Measurements from ENCODE around the gene GAPDHS. TPM values are rescaled to one million over a fixed set of nuclear protein-coding genes. Genes with fewer than 3 reads are reported as not detected.
A peak's percentile ranks its signal among the peaks of the same experiment; 100 is the strongest.

GAPDHS gene
- total and polyA plus RNA-seq, 2 of the 13 experiments (the other 11 are each of a cell fraction or from before 2014, with no cell fraction given) = not detected

DNA sequence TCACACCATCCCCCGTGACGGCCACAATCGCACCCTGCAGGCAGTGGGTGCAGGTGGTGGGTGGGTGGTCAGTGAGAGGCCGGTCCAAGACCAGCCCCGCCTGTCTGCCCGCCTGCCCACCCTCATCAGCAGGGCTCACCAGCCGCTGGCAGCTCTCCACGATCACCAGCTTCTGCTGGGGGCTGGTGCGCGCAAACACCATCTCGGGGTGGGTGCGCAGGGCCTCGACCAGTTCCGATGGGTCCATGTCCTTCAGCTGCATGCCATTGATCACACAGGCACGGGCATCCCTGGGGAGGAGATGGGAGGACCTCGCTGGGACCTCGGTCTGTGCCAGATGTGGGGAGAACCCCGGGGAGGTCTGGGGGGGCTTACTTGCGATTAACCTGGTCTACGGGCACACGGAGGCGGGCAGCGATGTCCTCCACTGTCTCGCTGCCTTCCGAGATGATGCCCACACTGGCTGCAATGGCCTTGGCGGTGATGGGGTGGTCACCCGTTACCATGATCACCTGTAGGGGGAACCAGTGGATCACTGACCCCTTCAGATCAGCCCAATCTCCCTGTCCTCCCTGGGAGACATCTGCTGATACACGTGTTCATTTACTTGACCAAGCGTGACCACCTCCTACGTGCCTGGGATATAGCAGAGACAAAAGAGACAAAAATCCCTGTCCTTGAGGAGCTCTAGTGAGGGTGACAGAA, 22.2 kb downstream of the GAPDHS start (continued):
- TF ChIP-seq, protein P1, sequence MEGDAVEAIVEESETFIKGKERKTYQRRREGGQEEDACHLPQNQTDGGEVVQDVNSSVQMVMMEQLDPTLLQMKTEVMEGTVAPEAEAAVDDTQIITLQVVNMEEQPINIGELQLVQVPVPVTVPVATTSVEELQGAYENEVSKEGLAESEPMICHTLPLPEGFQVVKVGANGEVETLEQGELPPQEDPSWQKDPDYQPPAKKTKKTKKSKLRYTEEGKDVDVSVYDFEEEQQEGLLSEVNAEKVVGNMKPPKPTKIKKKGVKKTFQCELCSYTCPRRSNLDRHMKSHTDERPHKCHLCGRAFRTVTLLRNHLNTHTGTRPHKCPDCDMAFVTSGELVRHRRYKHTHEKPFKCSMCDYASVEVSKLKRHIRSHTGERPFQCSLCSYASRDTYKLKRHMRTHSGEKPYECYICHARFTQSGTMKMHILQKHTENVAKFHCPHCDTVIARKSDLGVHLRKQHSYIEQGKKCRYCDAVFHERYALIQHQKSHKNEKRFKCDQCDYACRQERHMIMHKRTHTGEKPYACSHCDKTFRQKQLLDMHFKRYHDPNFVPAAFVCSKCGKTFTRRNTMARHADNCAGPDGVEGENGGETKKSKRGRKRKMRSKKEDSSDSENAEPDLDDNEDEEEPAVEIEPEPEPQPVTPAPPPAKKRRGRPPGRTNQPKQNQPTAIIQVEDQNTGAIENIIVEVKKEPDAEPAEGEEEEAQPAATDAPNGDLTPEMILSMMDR (CRISPR knock-in tag; IDR thresholded peaks at IDR 0.05) = peak; percentile 87
- no peak for TF ChIP-seq ZNF496 (CRISPR knock-in tag; IDR thresholded peaks at IDR 0.05; ENCODE audit: insufficient replicate concordance)
- TF ChIP-seq ISL2 (CRISPR knock-in tag; IDR thresholded peaks at IDR 0.05) = no peak
- TF ChIP-seq, protein P2, sequence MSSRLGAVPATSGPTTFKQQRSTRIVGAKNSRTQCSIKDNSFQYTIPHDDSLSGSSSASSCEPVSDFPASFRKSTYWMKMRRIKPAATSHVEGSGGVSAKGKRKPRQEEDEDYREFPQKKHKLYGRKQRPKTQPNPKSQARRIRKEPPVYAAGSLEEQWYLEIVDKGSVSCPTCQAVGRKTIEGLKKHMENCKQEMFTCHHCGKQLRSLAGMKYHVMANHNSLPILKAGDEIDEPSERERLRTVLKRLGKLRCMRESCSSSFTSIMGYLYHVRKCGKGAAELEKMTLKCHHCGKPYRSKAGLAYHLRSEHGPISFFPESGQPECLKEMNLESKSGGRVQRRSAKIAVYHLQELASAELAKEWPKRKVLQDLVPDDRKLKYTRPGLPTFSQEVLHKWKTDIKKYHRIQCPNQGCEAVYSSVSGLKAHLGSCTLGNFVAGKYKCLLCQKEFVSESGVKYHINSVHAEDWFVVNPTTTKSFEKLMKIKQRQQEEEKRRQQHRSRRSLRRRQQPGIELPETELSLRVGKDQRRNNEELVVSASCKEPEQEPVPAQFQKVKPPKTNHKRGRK (CRISPR knock-in tag; IDR thresholded peaks at IDR 0.05) = no peak
- TF ChIP-seq, protein P3, sequence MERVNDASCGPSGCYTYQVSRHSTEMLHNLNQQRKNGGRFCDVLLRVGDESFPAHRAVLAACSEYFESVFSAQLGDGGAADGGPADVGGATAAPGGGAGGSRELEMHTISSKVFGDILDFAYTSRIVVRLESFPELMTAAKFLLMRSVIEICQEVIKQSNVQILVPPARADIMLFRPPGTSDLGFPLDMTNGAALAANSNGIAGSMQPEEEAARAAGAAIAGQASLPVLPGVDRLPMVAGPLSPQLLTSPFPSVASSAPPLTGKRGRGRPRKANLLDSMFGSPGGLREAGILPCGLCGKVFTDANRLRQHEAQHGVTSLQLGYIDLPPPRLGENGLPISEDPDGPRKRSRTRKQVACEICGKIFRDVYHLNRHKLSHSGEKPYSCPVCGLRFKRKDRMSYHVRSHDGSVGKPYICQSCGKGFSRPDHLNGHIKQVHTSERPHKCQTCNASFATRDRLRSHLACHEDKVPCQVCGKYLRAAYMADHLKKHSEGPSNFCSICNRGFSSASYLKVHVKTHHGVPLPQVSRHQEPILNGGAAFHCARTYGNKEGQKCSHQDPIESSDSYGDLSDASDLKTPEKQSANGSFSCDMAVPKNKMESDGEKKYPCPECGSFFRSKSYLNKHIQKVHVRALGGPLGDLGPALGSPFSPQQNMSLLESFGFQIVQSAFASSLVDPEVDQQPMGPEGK (CRISPR knock-in tag; IDR thresholded peaks at IDR 0.05) = no peak
- TF ChIP-seq KDM1A (CRISPR knock-in tag; IDR thresholded peaks at IDR 0.05) = 0 out of 2 replicates have a peak, but pooled peaks have one; percentile 9
- TF ChIP-seq DMAP1 (CRISPR knock-in tag; IDR thresholded peaks at IDR 0.05) = no peak
- TF ChIP-seq SOX13 (IDR thresholded peaks at IDR 0.05) = no peak
- 0 out of 4 replicates have a peak, but pooled peaks of 1 of the 2 experiments have one; percentile 19 for TF ChIP-seq SOX13 (CRISPR knock-in tag; conservative IDR thresholded peaks at IDR 0.05 in 1 of 2, IDR thresholded peaks at IDR 0.05 in 1 of 2)
- TF ChIP-seq MIER2 (CRISPR knock-in tag; IDR thresholded peaks at IDR 0.05) = 0 out of 2 replicates have a peak, but pooled peaks have one; percentile 32
- TF ChIP-seq JARID2 (CRISPR knock-in tag; IDR thresholded peaks at IDR 0.05; ENCODE audit: insufficient replicate concordance) = peak; percentile 51
- TF ChIP-seq ETV5 (CRISPR knock-in tag; IDR thresholded peaks at IDR 0.05; ENCODE audit: borderline replicate concordance) = no peak
